ENCODE results near the gene OPRL1.
"Not testable (repeated sequence)": the region's sequence is repeated elsewhere in the genome, so short reads cannot be mapped to it uniquely, and the experiment has no call there.

The OPRL1 gene

DNA sequence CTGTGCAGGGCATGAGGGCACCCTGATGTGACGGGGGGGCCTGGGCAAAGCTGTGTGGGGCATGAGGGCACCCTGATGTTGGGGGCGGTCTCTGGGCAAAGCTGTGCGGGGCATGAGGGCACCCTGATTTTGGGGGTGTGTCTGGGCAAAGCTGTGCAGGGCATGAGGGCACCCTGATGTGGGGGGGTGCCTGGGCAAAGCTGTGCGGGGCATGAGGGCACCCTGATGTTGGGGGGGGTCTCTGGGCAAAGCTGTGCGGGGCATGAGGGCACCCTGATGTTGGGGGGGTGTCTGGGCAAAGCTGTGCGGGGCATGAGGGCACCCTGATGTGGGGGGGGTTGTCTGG lies 37.5 kb downstream of the OPRL1 start:
- DNase-seq (ENCODE audit: low read depth), result not testable (repeated sequence)

DNA sequence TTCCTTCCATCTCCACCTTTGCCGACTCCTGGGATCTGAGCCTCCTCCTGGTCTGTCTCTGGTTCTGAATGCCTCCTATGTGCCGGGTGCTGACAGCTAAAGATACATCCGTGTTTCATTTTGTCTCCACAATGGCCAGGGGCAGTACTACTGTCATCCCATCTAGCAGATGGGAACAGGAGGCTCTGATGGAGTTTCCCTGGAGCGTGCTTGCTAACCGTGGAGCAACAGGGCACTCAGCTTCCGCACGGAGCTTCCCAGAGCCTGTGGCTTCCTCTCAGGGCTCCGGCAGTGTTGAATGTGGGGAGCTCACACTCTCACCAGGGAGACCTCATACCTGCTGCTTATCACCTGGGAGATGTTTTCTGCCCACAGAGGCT lies 39.4 kb downstream of the OPRL1 start:
- DNase-seq (ENCODE audit: low read depth), result no peak

DNA sequence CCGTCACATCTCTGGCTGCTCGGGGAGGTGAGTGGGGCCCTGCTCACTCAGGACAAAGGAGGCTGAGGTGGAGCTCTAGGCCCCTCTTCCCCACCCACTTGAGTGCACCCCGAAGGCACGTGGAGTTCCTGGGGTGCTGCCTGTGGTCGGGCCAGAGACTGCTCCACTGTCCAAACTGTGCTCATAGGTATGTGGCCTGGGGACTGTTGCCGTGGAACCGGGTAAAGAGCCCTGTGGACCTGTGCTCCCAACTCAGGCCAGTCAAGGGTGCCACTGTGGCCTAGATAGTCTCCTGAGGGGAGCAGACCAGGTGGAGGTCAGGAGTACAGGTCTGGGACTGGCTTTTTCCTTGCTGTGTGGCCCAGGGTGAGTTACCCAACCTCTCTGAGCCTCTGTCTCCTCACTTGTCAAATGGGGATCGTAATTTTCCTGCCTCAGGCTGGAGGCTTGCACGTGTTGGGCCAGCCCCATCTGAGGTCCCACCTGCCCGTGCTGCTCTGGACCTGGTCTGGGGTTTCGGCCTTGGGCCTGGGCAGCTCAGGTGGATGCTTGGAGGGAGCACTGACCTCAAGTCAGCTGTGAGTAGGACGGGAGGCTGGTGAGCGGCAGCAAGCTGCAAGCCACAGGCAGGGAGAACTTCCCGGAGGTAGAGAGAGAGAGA lies 39.9 kb downstream of the OPRL1 start:
- no peak for DNase-seq (ENCODE audit: low read depth)

DNA sequence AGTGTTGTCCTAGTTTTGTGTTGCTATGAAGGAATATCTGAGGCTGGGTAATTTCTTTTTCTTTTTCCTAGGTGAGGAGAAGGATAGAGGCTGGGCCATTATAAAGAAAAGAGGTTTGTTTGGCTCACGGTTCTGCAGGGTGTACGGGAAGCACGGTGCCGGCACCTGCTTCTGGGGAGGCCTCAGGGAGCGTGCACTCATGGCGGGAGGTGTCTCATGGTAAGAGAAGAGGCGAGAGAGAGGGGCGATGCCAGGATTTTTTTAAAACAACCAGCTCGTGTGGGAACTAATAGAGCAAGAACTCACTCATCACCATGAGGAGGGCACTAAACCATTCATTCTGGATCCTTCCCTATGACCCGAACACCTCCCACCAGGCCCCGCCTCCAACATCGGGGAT lies 41.7 kb downstream of the OPRL1 start:
- DNase-seq (ENCODE audit: low read depth), result no peak

DNA sequence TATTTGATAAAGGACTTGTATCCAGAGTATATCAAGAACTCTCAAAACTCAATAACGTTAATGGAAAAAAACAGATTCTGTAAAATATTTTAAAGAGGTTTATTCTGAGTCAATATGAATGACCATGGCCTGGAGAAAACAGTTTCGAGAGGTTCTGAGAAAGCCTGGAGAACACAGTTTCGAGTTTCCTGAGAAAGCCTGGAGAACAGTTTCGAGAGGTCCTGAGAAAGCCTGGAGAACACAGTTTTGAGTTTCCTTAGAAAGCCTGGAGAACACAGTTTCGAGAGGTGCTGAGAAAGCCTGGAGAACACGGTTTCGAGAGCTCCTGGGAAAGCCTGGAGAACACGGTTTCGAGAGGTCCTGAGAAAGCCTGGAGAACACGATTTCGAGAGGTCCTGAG lies 43.0 kb downstream of the OPRL1 start:
- DNase-seq (ENCODE audit: low read depth), result not testable (repeated sequence)

DNA sequence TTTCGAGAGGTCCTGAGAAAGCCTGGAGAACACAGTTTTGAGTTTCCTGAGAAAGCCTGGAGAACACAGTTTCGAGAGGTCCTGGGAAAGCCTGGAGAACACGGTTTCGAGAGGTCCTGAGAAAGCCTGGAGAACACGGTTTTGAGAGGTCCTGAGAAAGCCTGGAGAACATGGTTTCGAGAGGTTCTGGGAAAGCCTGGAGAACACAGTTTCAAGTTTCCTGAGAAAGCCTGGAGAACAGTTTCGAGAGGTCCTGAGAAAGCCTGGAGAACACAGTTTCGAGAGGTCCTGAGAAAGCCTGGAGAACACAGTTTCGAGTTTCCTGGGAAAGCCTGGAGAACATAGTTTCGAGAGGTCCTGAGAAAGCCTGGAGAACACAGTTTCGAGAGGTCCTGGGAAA lies 43.6 kb downstream of the OPRL1 start:
- not testable (repeated sequence) for DNase-seq (ENCODE audit: low read depth)

DNA sequence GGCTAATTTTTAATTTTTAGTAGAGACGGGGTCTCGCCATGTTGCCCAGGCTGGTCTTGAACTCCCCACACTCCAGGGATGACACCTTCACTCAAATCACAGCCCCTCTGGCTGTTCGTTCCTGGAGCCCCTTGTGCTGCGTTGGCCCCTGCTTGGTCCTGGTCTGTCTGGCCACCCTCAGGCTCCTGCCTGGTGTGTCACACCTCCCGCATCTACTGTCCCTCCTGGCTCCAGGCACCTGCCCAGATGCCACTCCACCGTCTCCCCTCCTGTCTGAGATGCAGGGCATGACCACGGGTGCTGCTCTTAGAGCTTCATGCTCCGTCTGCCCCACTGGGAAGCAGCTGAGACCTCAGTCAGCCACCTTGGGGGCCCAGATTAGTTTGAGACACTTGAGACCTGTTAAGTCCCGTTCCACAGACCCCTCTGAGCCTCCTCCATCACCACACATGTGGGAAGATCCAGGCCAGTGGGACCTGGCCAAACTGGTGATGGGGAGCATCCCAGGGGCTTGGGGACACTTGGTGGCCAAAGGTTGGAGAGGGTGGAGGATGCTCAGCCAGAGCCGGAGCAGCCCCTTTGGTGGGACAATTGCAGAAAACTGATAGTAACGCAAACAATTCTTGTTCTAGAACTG lies 49.4 kb downstream of the OPRL1 start:
- DNase-seq (ENCODE audit: low read depth), result no peak

DNA sequence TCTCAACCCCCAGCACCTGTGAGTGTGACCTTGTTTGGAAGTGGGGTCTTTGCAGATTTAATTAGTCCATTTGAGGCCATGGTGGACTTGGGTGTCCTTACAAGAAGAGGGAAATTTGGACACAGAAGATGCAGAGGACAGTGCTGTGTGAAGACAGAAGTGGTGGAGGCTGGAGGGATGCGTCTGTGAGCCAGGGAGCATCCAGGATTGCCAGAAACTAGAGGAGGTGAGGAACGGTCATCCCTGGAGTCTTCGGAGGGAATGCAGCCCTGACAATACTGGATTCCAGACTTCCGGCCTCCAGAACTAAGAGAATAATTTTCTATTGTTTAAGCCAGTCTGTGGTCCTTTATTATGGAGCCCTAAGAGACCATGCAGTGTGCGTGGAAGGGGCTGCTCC lies 50.4 kb downstream of the OPRL1 start:
- no peak for DNase-seq (ENCODE audit: low read depth)

DNA sequence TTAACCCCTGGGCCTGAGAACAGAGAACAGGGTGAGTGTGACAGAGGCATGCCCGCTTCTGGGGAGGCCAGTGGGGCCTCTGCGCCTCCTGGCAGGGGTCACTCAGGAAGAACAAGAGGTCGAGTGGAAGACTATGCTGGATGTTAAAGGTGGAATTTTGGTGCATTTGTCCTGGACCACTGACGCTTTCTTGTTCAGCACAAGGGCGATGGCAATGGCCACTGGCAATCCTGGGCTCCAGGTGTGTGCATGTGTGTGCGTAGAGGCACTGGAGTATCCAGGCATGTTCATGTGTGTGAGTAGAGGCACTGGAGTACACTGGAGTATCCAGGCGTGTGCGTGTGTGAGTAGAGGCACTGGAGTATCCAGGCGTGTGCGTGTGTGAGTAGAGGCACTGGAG lies 51.0 kb downstream of the OPRL1 start:
- DNase-seq (ENCODE audit: low read depth), result no peak

DNA sequence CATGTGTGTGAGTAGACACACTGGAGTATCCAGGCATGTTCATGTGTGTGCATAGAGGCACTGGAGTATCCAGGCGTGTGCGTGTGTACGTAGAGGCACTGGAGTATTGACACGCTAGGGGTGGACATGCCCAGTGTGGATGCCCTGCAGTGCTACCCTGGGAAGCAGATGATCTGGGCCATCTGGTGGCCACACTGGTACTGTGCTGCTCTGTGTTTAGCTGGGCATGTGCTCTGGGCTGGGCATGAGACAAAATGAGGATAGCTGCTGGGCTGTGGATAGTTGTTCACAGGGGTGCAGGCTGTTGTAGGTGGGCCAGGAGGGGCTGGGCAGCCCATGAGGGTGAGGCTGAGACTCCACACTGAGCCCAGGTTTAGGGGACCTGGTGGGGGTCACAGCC lies 51.5 kb downstream of the OPRL1 start:
- DNase-seq (ENCODE audit: low read depth), result peak; percentile 9

DNA sequence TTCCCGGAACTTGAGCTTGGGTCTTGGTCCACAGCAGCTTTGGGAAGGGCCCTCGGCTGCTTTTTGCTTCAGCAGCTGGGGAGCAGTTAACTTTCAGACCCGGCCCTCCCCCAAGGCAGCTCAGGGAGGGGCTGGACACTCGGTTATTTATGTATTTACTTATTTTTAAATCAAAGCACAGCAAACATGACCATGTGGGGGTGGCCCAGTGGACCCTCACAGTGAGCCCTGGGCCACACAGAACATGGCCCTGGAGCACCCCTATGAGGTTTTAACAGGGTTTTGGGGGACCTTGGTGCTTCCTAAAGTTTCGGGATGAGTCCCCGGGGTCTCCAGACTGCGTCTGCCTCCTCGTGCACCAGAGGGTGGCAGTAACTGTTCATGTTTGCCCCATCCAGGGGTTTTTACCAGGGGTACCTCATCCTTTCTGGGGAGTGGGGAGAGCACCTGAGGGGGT lies 54.1 kb downstream of the OPRL1 start:
- no peak for DNase-seq (ENCODE audit: low read depth)

DNA sequence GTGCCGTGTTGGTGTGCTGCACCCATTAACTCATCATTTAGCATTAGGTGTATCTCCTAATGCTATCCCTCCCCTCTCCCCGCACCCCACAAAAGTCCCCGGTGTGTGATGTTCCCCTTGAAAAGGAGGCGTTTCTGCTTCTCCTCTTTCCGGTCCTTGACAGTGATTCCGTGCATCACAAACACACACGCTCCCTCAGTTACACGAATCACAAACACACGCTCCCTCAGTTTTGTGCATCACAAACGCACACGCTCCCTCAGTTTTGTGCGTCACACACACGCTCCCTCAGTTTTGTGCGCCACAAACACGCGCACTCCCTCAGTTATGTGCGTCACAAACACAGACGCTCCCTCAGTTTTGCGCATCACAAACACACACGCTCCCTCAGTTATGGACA lies 54.9 kb downstream of the OPRL1 start:
- not testable (repeated sequence) for DNase-seq (ENCODE audit: low read depth)

DNA sequence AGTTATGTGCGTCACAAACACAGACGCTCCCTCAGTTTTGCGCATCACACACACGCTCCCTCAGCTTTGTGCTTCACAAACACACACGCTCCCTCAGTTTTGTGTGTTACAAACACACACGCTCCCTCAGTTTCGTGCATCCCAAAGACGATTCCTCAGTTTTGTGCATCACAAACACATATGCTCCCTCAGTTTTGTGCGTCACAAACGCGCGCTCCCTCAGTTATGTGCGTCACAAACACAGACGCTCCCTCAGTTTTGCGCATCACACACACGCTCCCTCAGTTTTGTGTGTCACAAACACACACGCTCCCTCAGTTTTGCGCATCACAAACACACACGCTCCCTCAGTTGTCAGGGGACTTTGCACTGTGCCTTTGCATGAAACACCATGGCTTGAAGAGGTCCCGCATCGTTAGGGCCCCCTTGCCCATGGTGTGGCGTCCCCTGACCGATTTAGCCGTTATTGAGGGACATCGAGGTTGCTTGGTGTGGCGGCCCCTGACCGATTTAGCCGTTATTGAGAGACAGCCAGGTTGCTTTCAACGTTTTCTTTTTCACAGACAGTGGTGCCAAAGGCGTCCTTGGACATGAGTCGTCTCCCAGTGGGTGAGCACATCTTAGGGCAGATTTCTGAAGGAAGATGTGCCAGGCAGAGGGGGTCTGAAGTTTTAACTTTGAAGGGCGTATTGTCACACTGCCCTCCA lies 56.3 kb downstream of the OPRL1 start:
- DNase-seq (ENCODE audit: low read depth), result no peak

DNA sequence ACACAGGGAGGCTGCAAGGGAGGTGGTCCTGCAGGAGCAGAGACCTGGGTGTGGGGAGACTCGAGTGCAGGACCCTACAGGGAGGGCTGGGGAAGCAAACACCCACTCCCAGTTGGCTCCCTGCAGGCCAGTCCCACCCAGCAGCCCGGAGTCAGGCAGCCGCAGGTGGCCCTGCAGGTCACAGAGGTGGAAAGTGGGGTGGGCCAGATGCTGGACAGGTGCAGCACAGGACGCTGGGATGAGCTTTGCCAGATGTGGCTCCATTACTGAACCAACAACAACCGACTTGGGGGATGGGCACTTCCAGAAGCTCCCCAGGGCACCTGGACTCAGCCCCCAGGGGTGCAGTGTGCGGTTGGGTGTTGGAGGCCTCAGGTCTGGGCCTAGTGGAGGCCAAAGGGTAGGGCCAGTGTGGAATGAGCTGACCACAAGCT lies 57.7 kb downstream of the OPRL1 start:
- DNase-seq (ENCODE audit: low read depth), result no peak

DNA sequence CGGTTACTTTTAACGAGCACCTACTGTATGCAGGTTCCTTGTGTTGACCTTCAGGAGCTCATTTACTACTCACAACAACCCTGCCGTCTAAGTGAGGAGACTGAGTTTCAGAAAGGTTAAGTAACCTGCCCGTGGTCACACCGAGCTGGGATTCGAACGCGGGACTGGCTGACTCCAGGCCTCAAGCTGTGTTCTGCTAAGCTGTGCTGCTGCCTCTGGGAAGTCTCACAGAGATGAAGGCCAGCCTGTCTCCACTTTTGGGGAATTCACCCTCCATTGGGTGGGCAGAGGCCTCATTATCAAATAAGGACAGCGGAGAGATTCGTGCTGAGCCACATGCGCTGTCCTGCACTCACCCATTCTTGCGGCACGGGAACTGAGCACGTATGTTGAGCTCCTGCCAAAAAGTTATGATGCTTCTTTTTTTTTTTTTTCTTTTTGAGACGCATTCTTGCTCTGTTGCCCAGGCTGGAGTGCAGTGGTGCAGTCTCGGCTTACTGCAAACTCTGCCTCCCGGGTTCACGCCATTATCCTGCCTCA lies 58.5 kb downstream of the OPRL1 start:
- DNase-seq (ENCODE audit: low read depth), result no peak

DNA sequence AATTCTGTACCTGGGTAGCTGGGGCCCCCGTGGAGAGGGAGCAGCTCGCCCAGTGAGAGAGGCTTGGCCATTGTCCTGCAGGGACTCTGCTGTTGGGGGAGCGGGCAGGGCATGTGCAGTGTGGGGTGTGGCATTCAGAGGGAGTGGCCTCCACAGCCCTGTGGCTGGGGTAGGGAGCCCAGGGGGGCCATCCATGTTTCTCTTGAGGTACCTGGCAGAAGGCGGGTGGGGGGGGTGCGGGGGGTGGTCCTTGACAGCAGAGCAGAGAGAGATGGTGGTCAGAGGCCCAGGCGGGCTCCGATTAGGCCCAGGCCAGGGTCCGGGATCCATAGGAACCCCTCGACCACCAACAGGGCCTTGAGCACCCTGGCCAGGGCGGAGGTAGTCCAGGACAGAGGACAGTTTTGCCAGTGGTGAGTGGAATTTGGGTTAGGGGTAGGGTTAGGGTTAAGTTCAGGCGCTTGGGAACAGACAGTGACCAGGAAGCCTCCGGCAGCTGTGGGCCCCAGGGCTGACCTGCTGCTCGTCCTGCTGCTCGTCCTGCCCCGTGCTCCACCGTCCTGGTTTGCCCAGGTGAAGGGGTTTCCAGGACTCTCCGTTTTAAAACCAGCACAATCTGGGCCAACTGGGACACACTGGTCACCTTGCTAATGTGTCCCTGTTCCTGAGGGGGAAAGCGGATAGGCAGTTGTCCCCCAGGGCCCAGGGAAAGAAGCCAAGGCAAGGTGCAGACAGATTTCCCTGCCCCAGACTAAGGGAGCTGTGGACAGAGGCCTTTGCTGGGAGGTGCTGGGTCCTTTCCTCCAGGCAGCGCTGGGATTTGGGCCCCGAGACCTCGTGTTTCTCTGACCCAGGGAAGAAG lies 59.5 kb downstream of the OPRL1 start:
- DNase-seq (ENCODE audit: low read depth), result no peak

DNA sequence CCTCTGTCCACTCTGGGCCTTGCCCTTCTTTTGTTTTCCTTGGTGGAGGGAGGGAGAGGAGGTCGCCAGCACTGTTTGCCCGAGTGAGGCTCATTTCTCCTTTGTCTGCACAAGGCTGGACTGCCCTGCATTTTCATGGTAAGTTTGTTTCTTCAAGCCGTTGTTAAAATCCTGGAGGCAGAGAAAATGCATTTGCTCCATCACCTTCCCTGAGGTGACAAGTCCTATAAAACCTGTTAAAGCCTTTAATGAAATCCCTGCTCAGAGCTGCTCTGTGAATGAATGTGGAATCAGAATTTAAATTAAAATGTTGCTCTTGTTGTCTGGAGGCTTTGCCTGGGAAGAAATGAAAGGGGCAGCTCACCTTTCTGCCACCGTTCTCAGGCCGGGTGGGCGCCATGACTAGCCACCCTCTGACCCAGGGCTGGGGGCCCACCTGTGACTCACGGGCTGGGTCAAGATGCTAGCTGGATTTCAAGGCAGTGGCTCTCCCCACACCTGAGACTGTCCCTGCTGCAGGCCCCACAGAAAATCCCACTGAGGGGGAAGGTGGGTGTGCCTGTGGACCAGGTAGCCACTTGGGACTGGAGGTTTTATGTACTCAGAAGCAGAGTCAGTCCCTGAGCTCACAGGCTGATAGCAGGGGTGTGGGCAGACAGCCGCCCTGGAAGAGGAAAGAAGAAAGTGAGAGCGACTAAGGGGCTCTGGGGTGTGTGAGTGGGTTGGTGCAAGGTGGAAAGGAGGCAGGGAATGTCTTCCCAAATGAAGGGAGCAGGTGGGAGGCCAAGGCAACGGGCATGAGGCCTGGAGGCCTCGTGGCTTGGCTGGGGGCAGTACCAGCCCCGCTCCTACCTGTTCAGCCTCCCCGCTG lies 60.4 kb downstream of the OPRL1 start:
- DNase-seq (ENCODE audit: low read depth), result no peak

DNA sequence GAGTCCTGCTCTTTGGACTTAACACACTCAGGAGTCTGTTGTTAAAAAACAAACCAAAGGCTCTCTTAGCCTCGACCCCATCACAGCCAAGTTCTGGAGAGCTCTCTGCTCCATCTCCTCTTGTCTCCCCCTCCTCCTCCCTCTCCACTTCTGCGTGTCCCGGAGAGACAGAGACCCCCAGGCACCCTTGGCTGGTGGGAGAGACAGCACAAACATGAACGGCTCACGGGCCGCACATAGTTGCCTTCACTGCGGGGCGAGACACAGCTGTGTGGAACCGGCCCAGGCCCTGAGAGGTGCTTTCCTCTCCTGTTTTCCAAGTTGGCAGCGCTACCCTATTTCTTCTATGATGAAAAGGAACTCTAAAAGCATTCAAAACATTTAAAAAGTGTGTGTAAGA lies 61.1 kb downstream of the OPRL1 start:
- no peak for DNase-seq (ENCODE audit: low read depth)

DNA sequence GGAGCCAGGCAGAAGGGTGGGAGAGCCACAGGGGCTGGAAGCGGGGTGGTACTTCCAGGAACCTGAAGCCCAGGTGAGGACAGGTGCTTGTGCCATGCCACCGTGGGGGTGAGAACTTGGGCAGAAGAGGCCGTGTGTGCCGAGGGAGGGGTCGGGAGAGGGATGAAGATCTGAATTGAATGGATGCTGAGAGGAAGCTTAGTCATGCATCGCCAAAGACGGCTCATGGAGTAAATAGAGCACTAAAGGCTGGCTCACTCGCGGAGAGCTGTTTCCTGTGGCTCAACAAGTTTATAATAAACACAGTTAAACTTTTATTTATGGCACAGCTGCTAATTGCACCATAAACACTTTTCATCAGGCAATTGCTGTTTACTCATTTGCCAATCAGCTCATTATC lies 62.7 kb downstream of the OPRL1 start:
- DNase-seq (ENCODE audit: low read depth), result peak; percentile 13

DNA sequence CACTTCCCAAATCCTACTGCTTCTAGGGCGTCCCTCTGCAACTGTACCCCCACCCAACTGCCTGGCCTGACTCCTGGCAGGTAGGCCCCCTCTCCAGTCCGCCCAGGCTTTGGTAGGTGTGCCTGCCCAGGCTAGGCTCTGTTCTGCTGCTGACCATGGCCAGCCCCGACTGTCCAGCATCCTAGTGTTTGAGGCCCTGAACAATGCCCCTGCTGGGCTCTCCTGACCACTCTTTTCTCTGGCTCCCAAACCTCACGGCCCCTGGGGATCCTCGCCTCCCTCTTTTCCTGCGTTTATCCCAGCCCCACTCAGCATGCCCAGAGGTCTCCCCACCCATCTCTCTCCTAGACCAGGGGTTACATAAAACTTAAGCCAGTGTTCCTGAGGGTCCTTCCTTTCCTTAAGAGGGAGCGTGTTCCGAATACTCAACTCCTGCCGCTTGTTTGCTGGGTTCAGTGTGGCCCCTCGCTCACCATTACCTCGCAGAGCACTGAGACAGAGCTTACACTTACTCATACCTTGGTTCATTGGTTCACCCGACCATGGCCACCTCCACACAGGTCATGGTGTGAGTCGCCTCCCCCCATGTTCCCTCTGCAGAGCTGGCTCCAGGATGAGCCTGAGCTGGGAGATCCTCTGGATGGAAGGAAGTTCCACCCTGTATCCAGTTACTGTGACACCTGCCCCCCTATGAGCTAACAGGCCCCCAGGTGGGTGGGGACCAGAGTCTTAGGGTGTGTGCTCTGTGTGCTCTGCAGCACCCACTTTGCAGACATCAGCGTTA lies 63.3 kb downstream of the OPRL1 start:
- DNase-seq (ENCODE audit: low read depth), result no peak
